Fibroblast of gingiva (primary cell): ENCODE results near the gene CACNA1I.

Experiments used
- DNase-seq: peaks from one replicate; pipeline ENCODE4 v3.0.0-alpha.2; 2011; ENCODE audit warnings: low read depth

CACNA1I gene

GRCh38 chr22:39598017-39598965 lies 27.7 kb downstream of the CACNA1I start:
- no peak for DNase-seq

GRCh38 chr22:39600491-39601179 lies 30.1 kb downstream of the CACNA1I start:
- DNase-seq, result no peak

GRCh38 chr22:39601180-39601535 lies 30.6 kb downstream of the CACNA1I start:
- no peak for DNase-seq

GRCh38 chr22:39603345-39603744 lies 32.8 kb downstream of the CACNA1I start:
- DNase-seq, result no peak

GRCh38 chr22:39610246-39610645 lies 39.7 kb downstream of the CACNA1I start:
- no peak for DNase-seq

DNA sequence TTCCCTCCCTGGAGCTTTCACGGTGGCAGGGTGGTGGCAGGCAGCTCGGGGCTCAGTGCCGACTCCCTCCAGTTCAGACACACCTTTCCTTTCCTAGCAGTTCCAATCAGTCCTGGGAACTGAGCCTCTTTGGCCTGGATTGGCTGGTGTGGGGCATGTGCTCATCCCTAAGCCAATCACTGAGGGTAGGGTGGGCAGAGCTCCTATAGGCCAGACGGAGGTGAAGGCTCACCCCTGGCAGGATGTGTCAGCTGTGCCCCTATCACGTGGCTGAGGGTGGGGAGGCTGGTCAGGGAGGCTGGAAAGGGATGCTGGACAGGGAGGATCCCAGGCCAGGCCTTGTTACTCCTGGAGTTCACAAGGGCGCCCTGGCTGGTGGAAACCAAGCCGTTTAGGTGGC lies 40.2 kb downstream of the CACNA1I start:
- no peak for DNase-seq

DNA sequence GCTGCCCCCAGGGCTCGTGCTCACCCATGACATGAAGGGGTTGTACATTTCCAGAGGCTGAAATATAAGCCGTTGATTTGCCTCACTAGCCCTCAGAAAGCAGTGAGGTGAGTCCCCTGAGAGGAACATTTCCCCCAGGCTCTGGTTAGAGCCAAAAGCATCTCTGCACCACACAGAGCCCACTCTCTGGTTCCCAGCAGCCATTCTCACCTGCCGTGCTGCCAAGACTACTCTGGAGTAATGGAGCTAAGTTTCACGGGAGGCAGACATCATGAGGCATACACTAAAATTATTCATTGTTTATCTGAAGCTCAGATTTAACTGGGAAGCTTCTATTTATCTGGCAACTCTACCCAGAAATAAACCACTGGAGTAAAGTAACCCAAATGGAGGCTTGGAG lies 40.8 kb downstream of the CACNA1I start:
- DNase-seq, result no peak

- no peak for DNase-seq
These were observed 42.4 kb downstream of the CACNA1I start for GRCh38 chr22:39612811-39613548.

DNA sequence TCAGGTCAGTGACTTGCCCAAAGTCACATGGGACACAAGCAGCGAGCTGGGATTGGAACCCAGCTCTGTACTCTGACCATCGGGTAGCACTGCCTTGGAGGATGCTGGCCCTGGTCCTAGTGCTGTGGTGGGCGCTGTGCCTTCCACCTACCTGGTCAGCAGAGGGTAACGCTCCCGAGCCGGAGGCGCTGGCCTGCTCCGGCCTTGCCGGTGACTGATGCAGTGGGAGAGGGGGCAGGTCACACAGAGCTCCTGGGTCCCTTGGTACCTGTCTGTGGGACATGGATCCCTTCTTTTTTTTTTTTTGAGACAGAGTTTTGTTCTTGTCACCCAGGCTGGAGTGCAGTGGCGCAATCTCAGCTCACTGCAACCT lies 43.0 kb downstream of the CACNA1I start:
- no peak for DNase-seq

DNA sequence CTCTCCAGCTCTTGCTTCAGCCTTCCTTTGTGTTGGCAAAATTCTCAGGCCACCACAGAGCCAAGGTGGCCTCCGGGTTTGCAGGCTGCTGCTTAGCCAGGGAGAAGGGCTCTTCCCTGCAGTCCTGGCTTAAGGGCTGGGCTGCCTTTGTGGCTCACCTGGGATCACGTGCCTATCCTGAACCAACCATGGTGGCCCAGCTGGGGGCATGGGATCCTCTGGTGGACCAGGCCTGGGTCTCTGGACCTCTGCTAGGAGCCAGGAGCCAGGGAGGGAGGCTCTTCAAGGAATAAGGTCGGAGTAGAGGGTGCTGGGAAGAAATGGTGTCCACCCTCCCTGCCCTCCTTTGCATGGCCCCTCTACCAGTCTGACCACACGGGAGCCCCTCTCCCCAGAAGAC lies 43.9 kb downstream of the CACNA1I start:
- no peak for DNase-seq

GRCh38 chr22:39616051-39616450 lies 45.5 kb downstream of the CACNA1I start:
- DNase-seq, result no peak

DNA sequence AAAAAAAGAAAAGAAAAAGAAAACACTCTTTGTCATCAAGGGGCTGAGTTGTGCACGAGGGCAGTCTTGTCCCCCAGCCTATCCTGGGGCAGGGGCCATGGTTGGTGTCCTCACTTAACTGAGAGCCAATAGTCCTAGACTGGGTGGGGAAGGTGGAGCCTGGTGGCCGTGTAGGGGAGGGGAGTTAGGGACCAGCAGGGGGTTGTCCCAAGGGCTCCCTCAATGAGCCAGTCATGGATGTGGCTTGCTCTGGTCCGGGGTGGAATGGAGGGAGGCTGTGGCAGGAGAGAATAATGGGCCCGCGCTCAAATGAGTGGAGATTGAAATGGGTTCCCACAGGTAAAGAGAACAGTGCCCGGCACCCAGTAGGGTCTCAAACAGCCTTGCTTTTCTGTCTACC lies 46.2 kb downstream of the CACNA1I start:
- DNase-seq, result no peak

GRCh38 chr22:39617342-39617741 lies 46.8 kb downstream of the CACNA1I start:
- DNase-seq, result no peak

DNA sequence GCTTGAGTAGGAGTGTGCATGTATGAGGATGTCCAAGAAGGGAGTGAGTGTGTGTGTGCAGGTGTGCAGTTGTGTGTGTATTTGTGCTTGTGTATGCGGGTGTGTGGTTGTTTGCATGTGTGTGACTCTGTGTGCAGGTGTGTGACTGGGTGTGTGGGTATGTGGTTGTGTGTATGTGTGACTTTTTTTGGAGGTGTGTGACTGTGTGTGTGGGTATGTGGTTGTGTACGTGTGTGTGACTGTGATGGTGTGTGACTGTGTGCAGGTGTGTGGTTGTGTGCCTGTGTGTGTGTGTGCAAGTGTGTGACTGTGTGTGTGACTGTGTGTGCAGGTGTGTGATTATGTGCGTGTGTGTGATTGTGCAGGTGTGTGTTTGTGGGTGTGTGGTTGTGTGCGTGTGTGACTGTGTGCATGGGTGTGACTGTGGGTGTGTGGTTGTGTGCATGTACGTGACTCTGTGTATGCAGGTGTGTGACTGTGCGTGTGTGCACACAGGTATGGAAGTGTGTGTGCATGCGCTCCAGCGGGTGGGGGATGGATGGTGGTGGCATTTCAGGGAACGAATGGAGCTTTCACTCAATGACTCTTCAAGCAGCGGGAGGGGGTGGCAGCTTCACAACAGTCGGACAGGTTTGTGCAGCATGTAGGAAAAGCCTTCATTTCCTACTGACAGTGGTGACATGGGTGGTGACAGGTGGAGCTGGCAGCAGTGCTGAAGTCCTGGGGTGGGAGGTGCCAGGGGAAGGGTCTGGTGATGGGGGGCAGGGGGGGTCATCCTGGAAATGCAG lies 47.6 kb downstream of the CACNA1I start:
- DNase-seq, result no peak

DNA sequence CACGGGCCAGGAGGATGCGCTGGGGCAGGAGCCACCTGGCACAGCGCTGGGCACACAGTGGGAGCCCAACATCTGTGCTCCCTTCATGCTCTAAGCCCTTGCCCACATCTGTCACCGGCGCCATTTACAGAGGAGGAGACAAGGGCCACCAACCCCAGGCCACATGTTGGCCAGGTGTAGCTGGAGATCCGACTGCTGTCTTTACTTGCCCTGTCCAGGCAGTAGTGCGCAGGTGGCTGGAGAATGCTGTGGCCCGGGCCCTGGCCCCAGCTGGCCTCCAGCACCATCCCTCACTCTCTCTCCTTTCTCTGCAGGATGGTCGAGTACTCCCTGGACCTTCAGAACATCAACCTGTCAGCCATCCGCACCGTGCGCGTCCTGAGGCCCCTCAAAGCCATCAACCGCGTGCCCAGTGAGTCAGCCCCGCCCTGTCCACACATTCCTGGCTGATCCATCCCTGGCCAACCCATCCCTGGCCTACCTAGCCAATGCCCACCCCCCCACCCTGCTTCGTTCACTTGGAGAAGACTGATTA lies 48.5 kb downstream of the CACNA1I start:
- no peak for DNase-seq

GRCh38 chr22:39620924-39621690 lies 50.6 kb downstream of the CACNA1I start:
- DNase-seq, result no peak

- DNase-seq, result no peak
These were observed 51.3 kb downstream of the CACNA1I start for GRCh38 chr22:39621826-39622225.

GRCh38 chr22:39622881-39623367 lies 52.4 kb downstream of the CACNA1I start:
- DNase-seq, result no peak

- no peak for DNase-seq
These were observed 53.3 kb downstream of the CACNA1I start for GRCh38 chr22:39623603-39624500.

DNA sequence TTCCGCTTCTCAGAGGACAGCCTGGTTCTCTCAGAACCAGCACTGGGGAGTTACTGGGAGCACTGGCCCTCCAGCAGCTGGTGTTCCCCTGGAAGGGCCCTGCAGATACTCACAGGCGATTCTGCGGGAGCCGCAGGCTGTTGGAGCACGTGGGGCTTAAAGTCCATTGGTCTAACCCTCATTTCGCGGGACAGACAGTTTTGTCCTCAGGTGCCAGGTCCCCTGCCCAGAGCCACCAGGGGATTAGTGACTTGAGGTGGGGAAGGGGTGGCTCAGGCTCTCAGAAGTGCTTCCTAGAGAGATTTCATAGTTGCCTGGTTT lies 53.9 kb downstream of the CACNA1I start:
- DNase-seq, result no peak
